Activated naive CD8-positive, alpha-beta T cell treated with anti-CD3 and anti-CD28 coated beads for 36 hours (primary cell): ENCODE measurements around the gene SMAD3. TPM values are rescaled to one million over a fixed set of nuclear protein-coding genes. Genes with fewer than 3 reads are reported as not detected.

Experiments used
- DNase-seq: peaks from one replicate; pipeline ENCODE4 v3.0.0; 2021
- H3K27ac Mint-ChIP-seq: one replicate; pipeline ENCODE4 v1.8.0; 2022; ENCODE audit warnings: mild to moderate bottlenecking, moderate library complexity, mixed read lengths
- H3K27me3 Mint-ChIP-seq: one replicate; pipeline ENCODE4 v1.8.0; 2022; ENCODE audit warnings: mild to moderate bottlenecking, mixed read lengths
- H3K36me3 Mint-ChIP-seq: one replicate; pipeline ENCODE4 v1.8.0; 2021; ENCODE audit warnings: mild to moderate bottlenecking, mixed read lengths
- H3K4me1 Mint-ChIP-seq: one replicate; pipeline ENCODE4 v1.8.0; 2021; ENCODE audit warnings: mixed read lengths
- H3K4me3 Mint-ChIP-seq: one replicate; pipeline ENCODE4 v1.8.0; 2022; ENCODE audit warnings: mild to moderate bottlenecking, moderate library complexity, mixed read lengths
- H3K9me3 Mint-ChIP-seq: one replicate; pipeline ENCODE4 v1.8.0; 2022; ENCODE audit warnings: mixed read lengths
- total RNA-seq, 2 experiments: library from RNA; stranded (reverse); gene quantifications; one replicate each; pipeline ENCODE4 v1.2.3, GENCODE V29; 2021

SMAD3 gene
- total RNA-seq, 2 experiments from 2014 or later: 15.7 to 16.4 TPM

DNA sequence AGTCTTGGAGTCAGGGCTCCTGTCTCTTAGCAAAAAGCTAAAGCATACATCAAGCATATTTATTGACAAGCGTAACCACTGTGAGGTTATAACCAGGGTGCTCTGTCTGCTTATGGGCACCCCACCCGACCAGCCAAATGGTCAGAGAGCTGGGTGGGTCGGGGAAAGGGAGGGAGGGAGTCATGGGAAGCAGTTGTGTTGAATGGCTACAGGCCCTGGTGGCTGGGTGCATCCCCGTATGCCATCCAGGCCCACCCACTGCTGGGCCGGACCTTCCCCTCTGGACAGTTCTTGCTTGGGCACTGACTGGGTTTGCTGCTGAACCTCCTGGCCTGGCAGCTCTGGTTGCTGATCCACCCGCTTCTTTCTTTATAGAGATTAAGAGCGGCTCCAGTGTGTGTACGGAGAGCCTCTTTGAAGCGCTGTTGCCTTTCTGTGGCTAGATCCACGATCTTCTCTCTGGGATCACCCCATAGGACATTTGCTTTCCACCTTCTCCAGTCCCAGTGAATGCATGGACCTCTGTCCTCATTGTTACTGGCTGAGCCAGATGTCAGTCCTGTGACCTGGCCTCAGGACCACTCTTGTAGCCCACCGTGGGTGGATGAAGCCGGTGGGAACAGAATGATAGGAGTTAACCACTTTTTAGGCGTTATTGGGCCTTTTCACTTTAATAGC lies 59.6 kb downstream of the SMAD3 start:
- no peaks in the 10 kb centered on the region for H3K9me3 Mint-ChIP-seq
- H3K4me1 Mint-ChIP-seq: peaks cover 46% of the 10 kb centered on the region
- no peaks in the 10 kb centered on the region for H3K36me3 Mint-ChIP-seq
- no peaks in the 10 kb centered on the region for H3K27me3 Mint-ChIP-seq
- DNase-seq: no peak
- H3K4me3 Mint-ChIP-seq: no peak overlapping the region
- H3K27ac Mint-ChIP-seq: peak overlapping the region; percentile 16

DNA sequence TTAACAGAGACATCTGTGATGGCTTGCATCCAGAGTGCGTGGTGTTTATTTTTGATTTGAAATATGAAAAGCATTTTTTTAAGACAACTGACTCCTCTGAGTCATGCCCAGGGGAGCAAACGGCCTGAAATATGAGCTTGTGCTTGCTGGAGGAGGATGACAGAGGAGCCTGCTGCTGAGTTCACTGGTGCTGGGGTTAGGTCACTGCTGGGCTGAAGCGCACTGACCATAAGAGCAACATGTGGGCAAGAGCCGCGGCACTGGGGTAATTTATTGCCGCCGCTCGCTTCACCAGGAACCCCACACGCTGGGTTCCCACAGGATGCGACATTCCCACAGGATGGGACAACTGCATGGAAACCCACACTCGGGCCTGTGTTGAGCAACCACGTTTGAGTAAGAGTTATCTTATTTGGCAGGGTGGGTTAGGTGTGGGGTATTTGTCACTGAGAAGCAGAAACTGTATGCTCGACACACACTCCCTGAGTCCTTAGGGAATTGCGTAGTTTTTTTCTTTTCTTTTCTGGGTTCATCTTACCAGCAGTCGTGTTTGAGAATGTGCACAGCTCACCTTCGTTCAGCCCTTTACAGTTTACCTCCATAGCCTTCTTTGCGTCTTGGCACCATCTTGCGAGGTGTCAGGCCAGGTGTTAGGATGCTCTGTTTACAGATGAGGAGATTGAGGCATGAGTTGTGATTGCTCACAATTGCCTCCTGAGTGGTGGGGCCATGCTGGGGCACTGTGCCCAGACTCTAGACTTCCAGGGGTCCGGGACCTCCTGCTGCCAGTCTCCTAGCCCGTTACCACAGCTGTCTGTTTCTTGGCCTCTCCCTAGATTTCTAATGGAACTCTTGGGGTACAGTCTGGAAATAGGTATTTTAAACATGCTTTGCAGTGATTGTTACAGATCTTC lies 60.4 kb downstream of the SMAD3 start:
- Mint-ChIP-seq H3K36me3 (no peaks in the 10 kb centered on the region), H3K27ac (peak overlapping the region; percentile 16), H3K4me3 (no peak overlapping the region), H3K9me3 (no peaks in the 10 kb centered on the region), H3K4me1 (peaks cover 42% of the 10 kb centered on the region), H3K27me3 (no peaks in the 10 kb centered on the region)
- DNase-seq: no peak

DNA sequence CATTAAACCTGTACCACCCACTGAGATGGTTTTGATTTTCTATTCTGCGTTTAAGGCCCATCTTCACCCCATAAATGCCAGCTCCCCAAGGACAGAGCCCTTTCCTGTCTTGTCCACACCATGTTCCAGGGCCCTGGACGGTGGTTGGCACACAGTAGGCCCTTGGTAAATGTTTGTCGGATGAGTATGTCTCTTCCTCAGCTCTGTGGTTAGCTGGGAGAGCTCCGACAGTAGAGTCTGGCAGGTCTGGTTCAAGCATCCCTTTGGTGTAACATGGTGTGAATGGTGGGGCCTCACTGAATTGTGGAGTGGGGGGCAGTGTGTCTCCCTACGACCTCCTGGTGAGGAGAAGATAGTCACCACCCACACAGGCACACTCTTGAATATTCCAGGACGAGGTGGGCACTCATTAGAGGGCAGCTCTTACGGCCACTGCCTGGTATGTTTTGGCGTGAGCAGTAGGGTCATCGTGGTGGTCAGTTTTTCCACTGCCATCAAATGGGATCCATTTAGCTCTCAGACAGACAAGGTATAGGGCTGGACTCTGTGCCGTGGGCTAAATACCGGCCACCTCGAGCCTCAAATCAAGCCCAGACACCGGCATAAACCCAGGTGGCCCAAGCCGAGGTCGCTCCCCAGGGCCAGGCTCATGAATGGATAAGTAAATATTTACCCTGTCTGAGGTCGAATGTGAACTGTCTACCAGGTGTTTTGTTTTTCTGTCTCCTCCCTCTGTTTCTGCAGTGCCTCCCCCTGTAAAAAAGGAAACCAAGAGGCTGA lies 61.3 kb downstream of the SMAD3 start:
- no peak overlapping the region for H3K27ac Mint-ChIP-seq
- no peaks in the 10 kb centered on the region for H3K27me3 Mint-ChIP-seq
- no peak overlapping the region for H3K4me3 Mint-ChIP-seq
- no peak for DNase-seq
- no peaks in the 10 kb centered on the region for H3K9me3 Mint-ChIP-seq
- H3K4me1 Mint-ChIP-seq: peaks cover 42% of the 10 kb centered on the region
- H3K36me3 Mint-ChIP-seq: no peaks in the 10 kb centered on the region

DNA sequence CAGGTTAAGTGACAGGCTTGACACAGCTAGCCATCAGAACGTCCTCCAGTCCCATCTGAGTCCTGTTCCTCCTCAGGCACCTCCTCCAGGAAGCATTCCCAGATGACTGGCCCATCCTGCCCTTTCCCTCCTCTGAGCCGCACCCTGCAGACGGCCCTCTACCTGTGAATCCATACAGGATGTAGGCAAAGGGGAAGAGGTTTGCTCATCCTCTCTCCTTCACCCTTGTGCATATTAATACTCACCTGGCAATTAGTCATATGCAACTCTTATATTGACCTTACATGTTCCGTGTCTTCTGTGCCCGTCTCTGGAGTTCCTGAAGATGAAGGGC lies 61.9 kb downstream of the SMAD3 start:
- H3K4me1 Mint-ChIP-seq: peaks cover 38% of the 10 kb centered on the region
- H3K9me3 Mint-ChIP-seq: no peaks in the 10 kb centered on the region
- H3K27me3 Mint-ChIP-seq: no peaks in the 10 kb centered on the region
- no peak for DNase-seq
- H3K27ac Mint-ChIP-seq: no peak overlapping the region
- H3K36me3 Mint-ChIP-seq: no peaks in the 10 kb centered on the region
- no peak overlapping the region for H3K4me3 Mint-ChIP-seq

DNA sequence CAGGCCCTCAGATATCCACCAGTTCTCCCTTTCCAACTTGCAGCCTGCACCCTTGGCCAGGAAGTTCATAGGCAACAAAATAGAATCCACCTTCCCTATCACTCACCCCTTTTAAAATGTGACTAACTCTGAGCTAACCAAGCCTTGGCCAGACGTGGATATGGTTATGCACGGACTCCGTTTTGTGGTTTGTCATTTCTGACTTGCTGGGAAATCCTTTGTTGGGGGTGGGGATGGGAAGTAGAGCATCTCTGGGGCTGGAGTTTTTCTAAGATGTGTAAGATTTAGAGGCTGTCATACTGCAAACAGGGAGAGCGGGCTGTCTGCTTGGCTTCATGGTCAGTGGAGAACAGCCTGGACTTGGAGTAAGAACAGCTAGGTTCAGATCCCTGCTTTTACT lies 62.6 kb downstream of the SMAD3 start:
- Mint-ChIP-seq H3K4me1 (peaks cover 40% of the 10 kb centered on the region), H3K4me3 (no peak overlapping the region), H3K27me3 (no peaks in the 10 kb centered on the region), H3K36me3 (no peaks in the 10 kb centered on the region), H3K9me3 (no peaks in the 10 kb centered on the region), H3K27ac (no peak overlapping the region)
- no peak for DNase-seq

DNA sequence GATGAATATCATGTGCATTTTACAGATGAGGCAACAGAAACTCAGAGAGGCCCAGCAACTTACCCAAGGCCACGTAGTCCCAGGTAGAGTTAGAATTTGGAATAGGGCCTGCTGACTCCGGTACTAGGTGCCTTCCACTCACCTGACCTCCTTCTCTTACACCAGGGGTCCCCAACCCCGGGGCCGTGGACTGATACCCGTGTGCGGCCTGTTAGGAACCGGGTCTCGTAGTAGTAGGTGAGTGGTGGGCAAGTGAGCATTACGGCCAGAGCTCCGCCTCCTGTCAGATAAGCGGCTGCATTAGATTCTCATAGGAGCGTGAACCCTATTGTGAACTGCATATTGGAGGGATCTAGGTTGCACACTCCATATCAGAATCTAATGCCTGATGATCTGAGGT lies 64.8 kb downstream of the SMAD3 start:
- H3K9me3 Mint-ChIP-seq: no peaks in the 10 kb centered on the region
- peaks cover 52% of the 10 kb centered on the region for H3K4me1 Mint-ChIP-seq
- no peaks in the 10 kb centered on the region for H3K27me3 Mint-ChIP-seq
- no peak overlapping the region for H3K4me3 Mint-ChIP-seq
- peaks cover 5% of the 10 kb centered on the region for H3K36me3 Mint-ChIP-seq
- no peak for DNase-seq
- H3K27ac Mint-ChIP-seq: no peak overlapping the region

DNA sequence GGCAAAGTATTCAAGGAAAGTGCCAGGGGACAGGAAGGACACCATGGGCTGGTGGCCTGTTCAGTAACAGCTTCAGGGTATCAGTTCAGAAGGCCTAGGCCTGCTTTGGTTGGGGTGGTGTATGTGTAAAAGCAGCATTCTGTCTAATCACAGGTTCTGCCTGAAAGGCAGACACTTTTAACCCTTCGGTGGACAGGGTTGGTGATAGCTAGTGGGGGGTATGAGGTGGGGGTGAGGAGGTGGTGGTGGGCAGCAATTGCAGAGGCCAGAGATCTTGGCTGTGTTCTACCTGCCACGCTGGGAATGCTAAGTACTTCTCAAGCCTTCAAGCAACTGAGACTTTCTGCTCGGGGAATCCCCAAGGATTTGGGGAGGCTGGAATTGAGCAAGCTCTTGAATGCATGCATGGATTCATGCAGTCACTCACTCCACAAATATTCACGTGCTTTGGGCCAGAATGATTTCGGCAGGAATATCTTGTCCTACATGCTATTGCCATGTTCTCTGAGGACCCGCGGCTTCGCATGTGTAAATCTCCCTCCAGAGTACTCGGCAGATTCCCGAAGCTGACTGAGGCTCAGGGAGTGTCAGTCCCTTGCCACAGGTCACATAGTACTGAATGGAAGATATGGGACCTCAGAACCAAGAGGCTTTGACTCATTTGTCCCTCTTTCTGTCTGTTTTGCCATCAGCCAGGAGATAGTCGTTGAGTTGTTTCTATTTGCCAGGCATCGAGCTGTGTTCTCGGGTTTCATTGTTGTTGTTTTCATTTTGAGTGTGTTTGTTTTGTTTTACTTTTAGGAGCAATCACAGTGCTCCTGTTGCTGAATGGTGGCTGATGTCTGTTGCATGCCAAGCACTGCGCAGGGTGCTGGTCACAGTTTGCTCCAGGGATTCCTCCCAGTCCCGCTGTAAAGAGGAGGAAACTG lies 65.5 kb downstream of the SMAD3 start:
- Mint-ChIP-seq H3K4me1 (peaks cover 57% of the 10 kb centered on the region), H3K4me3 (no peak overlapping the region), H3K27me3 (no peaks in the 10 kb centered on the region), H3K36me3 (peaks cover 5% of the 10 kb centered on the region), H3K27ac (no peak overlapping the region), H3K9me3 (no peaks in the 10 kb centered on the region)
- no peak for DNase-seq

DNA sequence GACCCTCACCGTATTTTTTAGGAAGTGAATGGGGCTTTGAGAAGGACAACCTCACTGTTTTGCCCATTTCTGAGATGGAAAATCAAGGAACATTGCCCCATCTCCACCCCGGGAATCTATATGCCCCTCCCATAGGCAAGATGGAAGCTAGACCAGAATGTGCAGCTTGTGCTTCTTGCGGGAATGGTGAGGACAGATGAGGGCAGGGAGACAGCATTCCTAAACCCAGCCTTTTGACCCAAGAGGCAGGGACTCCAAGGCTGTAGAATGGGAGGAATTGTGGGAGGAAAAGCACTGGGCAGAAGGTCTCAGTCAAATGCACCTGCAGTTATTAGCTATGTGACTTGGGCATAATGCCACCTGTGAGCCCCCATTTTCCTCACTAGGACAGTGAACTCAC lies 66.9 kb downstream of the SMAD3 start:
- H3K27ac Mint-ChIP-seq: no peak overlapping the region
- no peak overlapping the region for H3K4me3 Mint-ChIP-seq

DNA sequence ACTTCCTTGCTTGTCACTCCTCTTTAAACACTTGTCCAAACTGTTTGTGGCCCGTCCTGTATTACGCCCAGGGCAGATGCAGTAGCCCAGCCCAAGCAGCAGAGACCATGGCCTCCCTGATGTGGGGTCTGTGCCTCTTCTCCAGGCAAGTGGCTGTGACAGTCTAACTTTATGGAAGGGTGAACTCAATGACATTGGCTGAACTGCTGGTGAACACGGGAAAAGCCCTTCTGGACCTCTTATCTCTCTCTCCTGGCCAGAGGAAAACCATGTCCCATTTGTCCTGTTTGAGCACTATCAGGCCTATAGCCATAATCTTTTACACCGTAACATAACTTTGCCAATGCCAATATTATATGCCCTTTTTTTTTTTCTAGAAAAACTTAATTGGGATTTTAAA lies 67.6 kb downstream of the SMAD3 start:
- Mint-ChIP-seq H3K4me3 (no peak overlapping the region), H3K4me1 (peaks cover 61% of the 10 kb centered on the region), H3K27me3 (no peaks in the 10 kb centered on the region), H3K9me3 (no peaks in the 10 kb centered on the region), H3K36me3 (peaks cover 6% of the 10 kb centered on the region), H3K27ac (no peak overlapping the region)
- no peak for DNase-seq

More for the DNA sequence above, 66.9 kb downstream of the SMAD3 start:
- no peak for DNase-seq
- peaks cover 61% of the 10 kb centered on the region for H3K4me1 Mint-ChIP-seq
- peaks cover 6% of the 10 kb centered on the region for H3K36me3 Mint-ChIP-seq
- H3K9me3 Mint-ChIP-seq: no peaks in the 10 kb centered on the region
- no peaks in the 10 kb centered on the region for H3K27me3 Mint-ChIP-seq

DNA sequence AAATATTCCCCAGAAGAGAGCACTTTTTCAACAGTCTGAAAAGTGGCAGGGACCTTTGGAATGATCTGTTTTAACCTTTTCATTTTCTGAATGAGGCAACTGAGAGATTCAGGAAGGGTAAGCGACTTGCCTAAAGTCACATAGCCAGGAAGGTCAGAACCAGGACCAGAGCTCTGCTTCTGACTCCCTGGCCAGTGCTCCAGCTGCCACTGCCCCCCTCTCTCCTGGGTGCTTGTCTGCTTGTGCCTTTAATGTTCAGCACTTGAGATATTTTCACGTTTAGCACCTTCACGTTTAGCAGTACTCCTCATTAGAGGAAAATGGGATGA lies 68.3 kb downstream of the SMAD3 start:
- Mint-ChIP-seq H3K36me3 (peaks cover 6% of the 10 kb centered on the region), H3K27me3 (no peaks in the 10 kb centered on the region), H3K4me3 (peak overlapping the region; percentile 83), H3K9me3 (no peaks in the 10 kb centered on the region), H3K27ac (peak overlapping the region; percentile 95), H3K4me1 (peaks cover 63% of the 10 kb centered on the region)
- no peak for DNase-seq

DNA sequence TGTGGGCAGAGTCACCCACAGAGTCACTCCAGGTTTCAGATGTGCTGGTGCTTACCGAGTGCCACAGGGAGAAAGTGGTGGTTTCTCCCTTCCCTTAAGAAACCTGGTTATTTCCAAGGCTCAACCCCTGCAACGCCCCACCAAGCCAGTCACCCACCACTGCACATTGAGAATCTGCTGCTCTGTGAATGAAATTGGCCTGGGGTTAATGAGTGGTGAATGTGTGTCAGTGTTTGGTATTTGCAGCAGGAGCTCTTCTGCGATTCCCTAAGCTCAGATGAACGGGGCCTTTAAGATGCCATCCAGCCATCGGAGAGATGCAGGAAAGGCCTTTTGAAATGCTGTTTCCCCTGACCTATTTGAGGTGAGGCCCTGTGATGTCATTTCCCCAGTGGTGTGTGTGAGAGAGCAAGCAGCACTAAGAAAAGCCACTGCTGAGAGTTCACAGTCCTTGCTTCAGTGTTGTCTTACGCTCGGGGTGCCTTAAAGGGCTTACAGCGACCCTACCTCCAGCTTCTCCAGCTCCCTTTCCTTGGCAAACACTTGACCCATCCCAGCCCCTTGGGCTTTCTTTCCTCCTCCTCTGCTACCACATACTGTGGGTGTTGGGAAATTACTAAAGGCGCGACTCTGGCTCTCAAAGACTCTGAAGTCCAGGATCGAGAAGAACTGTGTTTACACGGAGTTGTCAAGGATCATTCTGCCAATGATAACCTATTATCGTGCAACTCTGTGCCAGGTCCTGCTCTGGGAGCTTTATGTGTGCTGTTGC lies 68.9 kb downstream of the SMAD3 start:
- DNase-seq: peak; percentile 57
- no peaks in the 10 kb centered on the region for H3K27me3 Mint-ChIP-seq
- peak overlapping the region; percentile 95 for H3K27ac Mint-ChIP-seq
- H3K4me3 Mint-ChIP-seq: peak overlapping the region; percentile 83
- H3K4me1 Mint-ChIP-seq: peaks cover 66% of the 10 kb centered on the region
- H3K9me3 Mint-ChIP-seq: no peaks in the 10 kb centered on the region
- H3K36me3 Mint-ChIP-seq: peaks cover 6% of the 10 kb centered on the region

DNA sequence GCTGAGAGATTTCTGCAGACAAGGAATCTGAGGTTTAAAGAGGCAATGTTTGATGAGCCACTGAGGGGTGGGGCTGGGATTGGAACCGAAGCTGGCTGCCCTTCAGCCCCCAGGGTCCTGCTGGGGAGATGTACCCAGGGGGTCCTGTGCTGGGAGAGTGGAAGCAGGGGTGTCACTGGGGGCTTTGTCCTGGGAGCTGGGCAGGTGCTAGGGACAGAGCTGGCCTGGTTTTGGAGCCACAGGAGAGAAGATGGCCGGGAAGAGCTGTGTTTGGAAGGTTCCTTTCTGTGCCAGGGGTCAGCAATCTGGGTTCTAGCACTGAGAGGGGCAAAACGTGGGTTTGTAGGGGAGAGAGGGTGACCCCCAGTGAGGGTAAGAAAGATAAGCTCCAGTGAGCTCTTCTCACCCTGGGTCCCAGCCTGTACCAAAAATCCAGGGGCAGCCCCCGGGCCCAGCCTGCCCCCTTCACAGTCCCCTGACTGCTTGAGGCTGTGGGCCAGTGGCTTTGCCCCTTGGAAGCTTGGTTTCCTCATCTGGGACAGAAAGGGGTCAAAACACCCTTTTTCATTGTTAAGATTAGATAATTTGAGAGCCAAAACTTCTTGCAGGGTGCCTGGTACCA lies 69.6 kb downstream of the SMAD3 start:
- peaks cover 8% of the 10 kb centered on the region for H3K36me3 Mint-ChIP-seq
- H3K4me3 Mint-ChIP-seq: peak overlapping the region; percentile 83
- peak overlapping the region; percentile 95 for H3K27ac Mint-ChIP-seq
- no peak for DNase-seq
- peaks cover 67% of the 10 kb centered on the region for H3K4me1 Mint-ChIP-seq
- H3K9me3 Mint-ChIP-seq: no peaks in the 10 kb centered on the region
- H3K27me3 Mint-ChIP-seq: no peaks in the 10 kb centered on the region

DNA sequence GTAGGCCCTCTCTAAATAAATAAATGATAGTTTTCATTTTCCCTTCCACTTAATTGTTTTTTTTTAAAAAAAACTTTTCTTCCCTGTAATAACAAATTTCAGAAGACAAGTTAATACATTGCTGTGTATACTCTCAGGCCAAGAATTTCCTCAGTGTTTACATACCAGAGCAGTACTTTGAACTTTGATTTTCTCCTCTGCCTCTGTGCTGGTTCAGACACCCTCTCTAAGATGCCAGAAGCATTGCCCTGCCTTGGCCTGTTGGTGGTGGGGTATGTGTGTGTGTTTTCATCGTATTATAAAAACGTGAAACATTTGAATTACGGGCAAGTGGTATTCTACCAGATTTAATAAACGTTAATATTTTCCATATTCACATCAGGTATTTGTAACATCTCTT lies 70.1 kb downstream of the SMAD3 start:
- peaks cover 13% of the 10 kb centered on the region for H3K36me3 Mint-ChIP-seq
- H3K9me3 Mint-ChIP-seq: no peaks in the 10 kb centered on the region

More for the DNA sequence above, 70.1 kb downstream of the SMAD3 start:
- H3K4me1 Mint-ChIP-seq: peaks cover 71% of the 10 kb centered on the region
- peak overlapping the region; percentile 50 for H3K4me3 Mint-ChIP-seq
- no peak for DNase-seq
- H3K27ac Mint-ChIP-seq: peak overlapping the region; percentile 75
- no peaks in the 10 kb centered on the region for H3K27me3 Mint-ChIP-seq
